Activated naive CD4-positive, alpha-beta T cell treated with anti-CD3 and anti-CD28 coated beads, Interleukin-2, amount 10 ng/mL, durations not matched to agents 7 days and 5 days (primary cell): Measurements from ENCODE around the gene TSPAN3.

ENCODE experiments used
- CTCF ChIA-PET: fragments of 350-600 bp; sonication (Branson Sonifier 250); formaldehyde crosslinking; loops from one replicate; lab custom pipeline; 2021; ENCODE audit warnings: antibody characterized with exemption; lab: Charles Lee
- DNase-seq: peaks from one replicate; pipeline ENCODE4 v3.0.0-alpha.2; 2020
- H3K27ac Mint-ChIP-seq: one replicate; pipeline ENCODE4 v1.8.0; 2021; ENCODE audit warnings: mild to moderate bottlenecking, moderate library complexity, mixed read lengths
- H3K27me3 Mint-ChIP-seq: one replicate; pipeline ENCODE4 v1.8.0; 2021; ENCODE audit warnings: mild to moderate bottlenecking, mixed read lengths
- H3K36me3 Mint-ChIP-seq: one replicate; pipeline ENCODE4 v1.8.0; 2021; ENCODE audit warnings: mixed read lengths
- H3K4me1 Mint-ChIP-seq: one replicate; pipeline ENCODE4 v1.8.0; 2021; ENCODE audit warnings: mixed read lengths
- H3K4me3 Mint-ChIP-seq: one replicate; pipeline ENCODE4 v1.8.0; 2021; ENCODE audit warnings: mild to moderate bottlenecking, moderate library complexity, mixed read lengths
- H3K9me3 Mint-ChIP-seq: one replicate; pipeline ENCODE4 v1.8.0; 2021; ENCODE audit warnings: mixed read lengths

Gene TSPAN3

GRCh38 chr15:77024273-77025082 lies 46.4 kb downstream of the TSPAN3 start:
- Mint-ChIP-seq H3K27ac (peak overlapping the region; percentile 73), H3K27me3 (no peaks in the 10 kb centered on the region), H3K36me3 (peaks cover 65% of the 10 kb centered on the region), H3K4me1 (peaks cover 53% of the 10 kb centered on the region), H3K9me3 (no peaks in the 10 kb centered on the region), H3K4me3 (no peak overlapping the region)
- CTCF ChIA-PET: interaction anchor here (0.6 to 7.0 kb wide), 11 partner anchors 9 to 519 kb away, joined by 3 to 103 read pairs (median 5); partner anchors contain the start of gene PSTPIP1
- peak; percentile 73 for DNase-seq

- peaks cover 67% of the 10 kb centered on the region for H3K36me3 Mint-ChIP-seq
- no peak overlapping the region for H3K4me3 Mint-ChIP-seq
- H3K4me1 Mint-ChIP-seq: peaks cover 60% of the 10 kb centered on the region
These were observed 47.2 kb downstream of the TSPAN3 start for GRCh38 chr15:77023576-77024272.

GRCh38 chr15:77022646-77023575 lies 48.0 kb downstream of the TSPAN3 start:
- Mint-ChIP-seq H3K4me3 (peak overlapping the region; percentile 19), H3K36me3 (peaks cover 69% of the 10 kb centered on the region), H3K4me1 (peaks cover 68% of the 10 kb centered on the region), H3K27ac (peak overlapping the region; percentile 99), H3K27me3 (no peaks in the 10 kb centered on the region), H3K9me3 (no peaks in the 10 kb centered on the region)
- CTCF ChIA-PET: interaction anchor here (0.7 to 7.0 kb wide), 14 partner anchors 7 to 521 kb away, joined by 3 to 103 read pairs (median 4); partner anchors contain the start of gene PSTPIP1
- no peak for DNase-seq

More at GRCh38 chr15:77023576-77024272, 47.2 kb downstream of the TSPAN3 start:
- peak overlapping the region; percentile 99 for H3K27ac Mint-ChIP-seq
- DNase-seq: no peak
- CTCF ChIA-PET: interaction anchor here (1.1 to 7.0 kb wide), 11 partner anchors 8 to 520 kb away, joined by 3 to 103 read pairs (median 5); partner anchors contain the start of gene PSTPIP1
- H3K27me3 Mint-ChIP-seq: no peaks in the 10 kb centered on the region
- H3K9me3 Mint-ChIP-seq: no peaks in the 10 kb centered on the region

DNA sequence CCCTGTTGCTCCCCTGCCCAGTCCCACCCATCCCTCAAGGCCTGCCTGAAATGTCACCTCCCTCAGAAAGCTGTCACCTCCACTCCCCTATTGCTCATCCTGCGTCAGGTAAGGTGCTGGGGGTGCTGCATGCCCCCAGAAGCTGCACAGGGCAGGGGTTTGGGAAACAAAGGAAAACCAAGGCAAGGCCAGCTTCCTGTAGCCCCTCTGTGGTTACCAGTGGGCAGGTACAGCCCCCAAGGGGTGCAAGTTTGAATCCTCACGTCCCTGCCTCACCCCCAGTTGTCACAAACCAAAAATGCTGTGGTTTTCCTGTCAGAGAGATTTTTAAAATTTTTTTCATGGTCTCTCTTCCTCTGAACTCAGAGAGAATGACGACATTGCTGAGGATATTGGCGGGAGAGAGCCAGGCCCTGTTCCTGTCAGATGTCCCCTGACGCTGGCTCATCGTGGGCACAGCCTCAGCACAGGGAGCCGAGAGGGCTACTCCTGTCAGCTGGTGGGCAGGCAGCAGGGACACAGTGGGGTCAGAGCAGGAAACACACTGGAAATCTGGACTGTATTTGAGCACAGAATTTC lies 49.0 kb downstream of the TSPAN3 start:
- peak; percentile 75 for DNase-seq
- Mint-ChIP-seq H3K4me3 (peak overlapping the region; percentile 19), H3K27me3 (no peaks in the 10 kb centered on the region), H3K4me1 (peaks cover 78% of the 10 kb centered on the region), H3K9me3 (no peaks in the 10 kb centered on the region), H3K27ac (peak overlapping the region; percentile 99), H3K36me3 (peaks cover 62% of the 10 kb centered on the region)
- CTCF ChIA-PET: interaction anchor here (0.8 to 7.0 kb wide), 7 partner anchors 8 to 521 kb away, joined by 3 to 103 read pairs (median 5); partner anchors contain the start of gene PSTPIP1

GRCh38 chr15:77021088-77021481 lies 49.8 kb downstream of the TSPAN3 start:
- Mint-ChIP-seq H3K27me3 (no peaks in the 10 kb centered on the region), H3K27ac (peak overlapping the region; percentile 99), H3K4me3 (peak overlapping the region; percentile 19), H3K9me3 (no peaks in the 10 kb centered on the region), H3K4me1 (peaks cover 82% of the 10 kb centered on the region), H3K36me3 (peaks cover 59% of the 10 kb centered on the region)
- CTCF ChIA-PET: interaction anchor here (0.8 to 7.0 kb wide), 3 partner anchors 8 to 46 kb away, joined by 3 to 103 read pairs (median 46); partner anchors contain the start of gene PSTPIP1
- DNase-seq: no peak

GRCh38 chr15:77020348-77021087 lies 50.4 kb downstream of the TSPAN3 start:
- H3K27me3 Mint-ChIP-seq: no peaks in the 10 kb centered on the region
- peaks cover 56% of the 10 kb centered on the region for H3K36me3 Mint-ChIP-seq
- H3K4me3 Mint-ChIP-seq: no peak overlapping the region
- CTCF ChIA-PET: interaction anchor here (0.8 to 7.0 kb wide), 4 partner anchors 7 to 46 kb away, joined by 3 to 103 read pairs (median 4); partner anchors contain the start of gene PSTPIP1
- H3K9me3 Mint-ChIP-seq: no peaks in the 10 kb centered on the region
- peak overlapping the region; percentile 99 for H3K27ac Mint-ChIP-seq
- no peak for DNase-seq
- peaks cover 84% of the 10 kb centered on the region for H3K4me1 Mint-ChIP-seq

GRCh38 chr15:77019521-77020331 lies 51.2 kb downstream of the TSPAN3 start:
- H3K4me1 Mint-ChIP-seq: peaks cover 92% of the 10 kb centered on the region
- DNase-seq: no peak

DNA sequence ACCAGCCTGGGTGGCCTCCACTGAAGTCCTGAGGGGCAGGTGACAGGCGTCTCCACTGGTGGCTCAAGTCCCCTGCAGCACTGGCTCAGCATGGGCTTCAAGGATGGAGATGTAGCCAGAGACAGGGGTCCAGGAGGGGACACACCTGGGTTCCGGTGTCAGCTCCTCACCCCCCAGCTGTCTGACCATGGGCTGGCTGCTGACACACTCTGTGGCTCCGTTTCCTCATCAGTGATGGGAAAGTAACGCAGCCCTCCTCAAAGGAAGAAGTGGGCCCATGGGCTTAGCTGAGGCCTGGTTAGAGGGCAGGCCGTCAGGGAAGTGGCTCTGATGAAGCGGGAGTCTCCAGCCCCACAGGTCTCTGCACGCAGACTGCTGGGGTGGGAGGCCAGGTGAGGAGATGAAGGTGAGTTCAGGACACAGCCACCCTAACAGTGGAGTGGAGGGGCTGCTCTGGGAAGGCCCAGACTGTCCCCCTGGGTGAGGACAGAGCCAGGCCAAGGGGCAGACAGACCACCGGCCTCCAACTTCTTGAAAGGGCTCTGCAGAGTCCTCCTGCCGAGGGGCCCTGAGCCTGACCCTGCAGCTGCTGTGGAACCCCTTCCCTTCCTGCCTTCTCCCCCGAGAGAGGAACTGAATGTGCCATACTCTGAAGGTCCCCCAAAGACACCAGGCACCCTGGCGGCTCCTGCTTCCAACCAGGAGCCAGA lies 52.0 kb downstream of the TSPAN3 start:
- peak overlapping the region; percentile 99 for H3K27ac Mint-ChIP-seq
- no peaks in the 10 kb centered on the region for H3K27me3 Mint-ChIP-seq
- H3K4me3 Mint-ChIP-seq: no peak overlapping the region
- no peak for DNase-seq
- H3K4me1 Mint-ChIP-seq: peaks cover 95% of the 10 kb centered on the region
- CTCF ChIA-PET: interaction anchor here (1.3 to 1.4 kb wide), 2 partner anchors 24 to 45 kb away, joined by 3 to 6 read pairs; partner anchors contain the start of gene PSTPIP1
- peaks cover 54% of the 10 kb centered on the region for H3K36me3 Mint-ChIP-seq
- H3K9me3 Mint-ChIP-seq: no peaks in the 10 kb centered on the region

More at GRCh38 chr15:77019521-77020331, 51.2 kb downstream of the TSPAN3 start:
- H3K4me3 Mint-ChIP-seq: no peak overlapping the region
- H3K36me3 Mint-ChIP-seq: peaks cover 57% of the 10 kb centered on the region
- H3K9me3 Mint-ChIP-seq: no peaks in the 10 kb centered on the region
- peak overlapping the region; percentile 99 for H3K27ac Mint-ChIP-seq
- H3K27me3 Mint-ChIP-seq: no peaks in the 10 kb centered on the region
- CTCF ChIA-PET: interaction anchor here (1.3 to 1.4 kb wide), 2 partner anchors 24 to 46 kb away, joined by 3 to 6 read pairs; partner anchors contain the start of gene PSTPIP1

- Mint-ChIP-seq H3K27ac (peak overlapping the region; percentile 65), H3K27me3 (no peaks in the 10 kb centered on the region), H3K4me1 (peaks cover 95% of the 10 kb centered on the region), H3K36me3 (peaks cover 52% of the 10 kb centered on the region), H3K9me3 (no peaks in the 10 kb centered on the region), H3K4me3 (no peak overlapping the region)
- no peak for DNase-seq
- CTCF ChIA-PET: interaction anchor here (0.9 to 1.4 kb wide), 3 partner anchors 40 to 45 kb away, joined by 3 to 5 read pairs (median 5); no protein-coding TSS in a partner anchor
These were observed 52.9 kb downstream of the TSPAN3 start for GRCh38 chr15:77017761-77018720.

GRCh38 chr15:77017091-77017660 lies 53.7 kb downstream of the TSPAN3 start:
- peaks cover 51% of the 10 kb centered on the region for H3K36me3 Mint-ChIP-seq
- CTCF ChIA-PET: interaction anchor here (0.8 to 1.4 kb wide), 4 partner anchors 39 to 76 kb away, joined by 3 to 5 read pairs (median 4); no protein-coding TSS in a partner anchor
- peaks cover 95% of the 10 kb centered on the region for H3K4me1 Mint-ChIP-seq
- DNase-seq: no peak
- no peaks in the 10 kb centered on the region for H3K27me3 Mint-ChIP-seq
- H3K4me3 Mint-ChIP-seq: no peak overlapping the region
- peak overlapping the region; percentile 65 for H3K27ac Mint-ChIP-seq
- H3K9me3 Mint-ChIP-seq: no peaks in the 10 kb centered on the region
